HepG2 (cell line): Measurements from ENCODE around the gene GAGE10. TPM values are rescaled to one million over a fixed set of nuclear protein-coding genes. Genes with fewer than 3 reads are reported as not detected.

ENCODE experiments used
- ATF7 ChIP-seq, 2 experiments: fragments of 450-650 bp in 1 of 2; sonication (generic) in 1 of 2; formaldehyde crosslinking in 1 of 2; IDR thresholded peaks; 2 replicates each; pipeline versions ENCODE4 v1.4.0 to v1.6.1; 2016 to 2020; ENCODE audit warnings: antibody characterized with exemption in 1 of 2, mild to moderate bottlenecking in 1 of 2, missing genetic modification reagents in 1 of 2
- DMTF1 ChIP-seq: sonication (generic); formaldehyde crosslinking; IDR thresholded peaks from 2 replicates; pipeline ENCODE4 v1.4.0; 2020; ENCODE audit warnings: mild to moderate bottlenecking, missing genetic modification reagents
- LBX2 ChIP-seq: sonication (generic); formaldehyde crosslinking; IDR thresholded peaks from 2 replicates; pipeline ENCODE4 v1.5.0; 2020; ENCODE audit warnings: missing genetic modification reagents, mild to moderate bottlenecking, borderline replicate concordance
- PAF1 ChIP-seq: IDR thresholded peaks from 2 replicates; pipeline ENCODE4 v1.6.1; 2016; ENCODE audit warnings: missing genetic modification reagents, missing compliant biosample characterization
- TAF15 ChIP-seq: fragments of 200-400 bp; formaldehyde crosslinking; IDR thresholded peaks from one replicate; pipeline ENCODE4 v1.6.1; 2018; ENCODE audit warnings: mild to moderate bottlenecking, low read depth, low read length; ENCODE audit not compliant: poor library complexity, severe bottlenecking
- USF2 ChIP-seq, 2 experiments: sonication (generic) in 1 of 2; formaldehyde crosslinking in 1 of 2; IDR thresholded peaks; 2 replicates each; pipeline versions ENCODE4 v1.5.1 to v1.6.1; 2011 to 2020; ENCODE audit warnings: borderline replicate concordance in 1 of 2, low read depth in 1 of 2, low read length in 1 of 2, mild to moderate bottlenecking in 1 of 2, missing genetic modification reagents in 1 of 2, moderate library complexity in 1 of 2
- ZFYVE20 ChIP-seq: sonication (generic); formaldehyde crosslinking; IDR thresholded peaks from 2 replicates; pipeline ENCODE4 v1.8.0; 2023; ENCODE audit warnings: low read depth, mild to moderate bottlenecking, moderate library complexity, missing genetic modification reagents, borderline replicate concordance
- ZNF337 ChIP-seq: sonication (generic); formaldehyde crosslinking; IDR thresholded peaks from 2 replicates; pipeline ENCODE4 v1.5.1; 2020; ENCODE audit warnings: missing genetic modification reagents, low read depth, mild to moderate bottlenecking, borderline replicate concordance
- ZNF44 ChIP-seq: sonication (generic); formaldehyde crosslinking; IDR thresholded peaks from 2 replicates; pipeline ENCODE4 v1.5.1; 2020; ENCODE audit warnings: mild to moderate bottlenecking, missing genetic modification reagents
- ZNF558 ChIP-seq: sonication (generic); formaldehyde crosslinking; IDR thresholded peaks from 2 replicates; pipeline ENCODE4 v1.9.0; 2022; ENCODE audit warnings: mild to moderate bottlenecking, missing genetic modification reagents, borderline replicate concordance
- ZNF879 ChIP-seq: sonication (generic); formaldehyde crosslinking; IDR thresholded peaks from 2 replicates; pipeline ENCODE4 v1.8.1; 2023; ENCODE audit warnings: missing genetic modification reagents
- polyA plus RNA-seq, 8 experiments: library from polyadenylated mRNA; depleted of rRNA in 3 of 8; stranded (reverse) in 7 of 8; unstranded in 1 of 8; fragments of >200 nt; fragmentation: Illumina TruSeq in 4 of 8; extraction: Trizol in 4 of 8; gene quantifications; 2 replicates each; pipeline versions ENCODE4 v1.2.1 to v1.2.3, GENCODE V29; 2011 to 2016; ENCODE audit warnings: low read depth in 4 of 8, missing spikeins in 1 of 8, mixed read lengths in 1 of 8; ENCODE audit not compliant: insufficient read depth in 1 of 8
- total RNA-seq, 5 experiments: library from RNA; depleted of rRNA; stranded (reverse); fragments of >200 nt; fragmentation: Illumina TruSeq; extraction: Trizol; gene quantifications; 2 replicates each; pipeline ENCODE4 v1.2.3, GENCODE V29; 2016; ENCODE audit warnings: low read depth in 1 of 5
- TF ChIP-seq, protein P1 (sequence below): sonication (generic); formaldehyde crosslinking; IDR thresholded peaks from 2 replicates; pipeline ENCODE4 v1.5.1; 2020; ENCODE audit warnings: missing genetic modification reagents, mild to moderate bottlenecking, borderline replicate concordance
- TF ChIP-seq, protein P2 (sequence below): sonication (generic); formaldehyde crosslinking; IDR thresholded peaks from 2 replicates; pipeline ENCODE4 v1.8.0; 2023; ENCODE audit warnings: mild to moderate bottlenecking, missing genetic modification reagents

The GAGE10 gene
- total and polyA plus RNA-seq, 2 of the 13 experiments (the other 11 are each of a cell fraction or from before 2014, with no cell fraction given): not detected

- TF ChIP-seq ZNF879 (no peak), DMTF1 (CRISPR knock-in tag) (no peak), USF2 (IDR thresholded peaks at IDR 0.05; ENCODE audit: low read depth, low read length) (no peak), USF2 (CRISPR knock-in tag; IDR thresholded peaks at IDR 0.05; ENCODE audit: borderline replicate concordance) (no peak), ZNF44 (CRISPR knock-in tag) (no peak), PAF1 (CRISPR knock-in tag) (no peak), ATF7 (IDR thresholded peaks at IDR 0.05) (no peak), ATF7 (CRISPR knock-in tag; IDR thresholded peaks at IDR 0.05) (no peak), LBX2 (no peak), ZFYVE20 (CRISPR knock-in tag) (no peak), TAF15 (no peak), ZNF558 (no peak), ZNF337 (CRISPR knock-in tag) (no peak)
- TF ChIP-seq, protein P1, sequence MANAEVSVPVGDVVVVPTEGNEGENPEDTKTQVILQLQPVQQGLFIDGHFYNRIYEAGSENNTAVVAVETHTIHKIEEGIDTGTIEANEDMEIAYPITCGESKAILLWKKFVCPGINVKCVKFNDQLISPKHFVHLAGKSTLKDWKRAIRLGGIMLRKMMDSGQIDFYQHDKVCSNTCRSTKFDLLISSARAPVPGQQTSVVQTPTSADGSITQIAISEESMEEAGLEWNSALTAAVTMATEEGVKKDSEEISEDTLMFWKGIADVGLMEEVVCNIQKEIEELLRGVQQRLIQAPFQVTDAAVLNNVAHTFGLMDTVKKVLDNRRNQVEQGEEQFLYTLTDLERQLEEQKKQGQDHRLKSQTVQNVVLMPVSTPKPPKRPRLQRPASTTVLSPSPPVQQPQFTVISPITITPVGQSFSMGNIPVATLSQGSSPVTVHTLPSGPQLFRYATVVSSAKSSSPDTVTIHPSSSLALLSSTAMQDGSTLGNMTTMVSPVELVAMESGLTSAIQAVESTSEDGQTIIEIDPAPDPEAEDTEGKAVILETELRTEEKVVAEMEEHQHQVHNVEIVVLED (CRISPR knock-in tag): peak; percentile 60; the same call in 1 of the 2 replicates
- TF ChIP-seq, protein P2, sequence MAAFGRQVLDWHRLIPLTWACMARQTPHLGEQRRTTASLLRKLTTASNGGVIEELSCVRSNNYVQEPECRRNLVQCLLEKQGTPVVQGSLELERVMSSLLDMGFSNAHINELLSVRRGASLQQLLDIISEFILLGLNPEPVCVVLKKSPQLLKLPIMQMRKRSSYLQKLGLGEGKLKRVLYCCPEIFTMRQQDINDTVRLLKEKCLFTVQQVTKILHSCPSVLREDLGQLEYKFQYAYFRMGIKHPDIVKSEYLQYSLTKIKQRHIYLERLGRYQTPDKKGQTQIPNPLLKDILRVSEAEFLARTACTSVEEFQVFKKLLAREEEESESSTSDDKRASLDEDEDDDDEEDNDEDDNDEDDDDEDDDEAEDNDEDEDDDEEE: no peak
Measured at GRCh38 chrX:49269010-49269766, 34.3 kb upstream of the GAGE10 start (continued).
